ENCODE data around the gene SYCP2L.
"Not testable (repeated sequence)": the region's sequence is repeated elsewhere in the genome, so short reads cannot be mapped to it uniquely, and the experiment has no call there.

SYCP2L gene

GRCh38 chr6:10847684-10848083 lies 39.2 kb upstream of the SYCP2L start:
- H3K4me3 ChIP-seq (ENCODE audit: low read depth, low read length): no peak overlapping the region
- in situ Hi-C loops (cut with HindIII; ENCODE audit: low pct_ligation_motif_present, low sequenced_read_pairs): no loop called here
- no peaks in the 10 kb centered on the region for H3K36me3 ChIP-seq (replicated peaks)
- no peak overlapping the region for H3K27ac ChIP-seq
- no peak for TF ChIP-seq CTCF (IDR thresholded peaks at IDR 0.05; ENCODE audit: low read depth, low read length, missing control alignments)
- no peak for DNase-seq
- no peaks in the 10 kb centered on the region for H3K27me3 ChIP-seq (replicated peaks)

GRCh38 chr6:10849901-10850300 lies 37.0 kb upstream of the SYCP2L start:
- TF ChIP-seq CTCF (IDR thresholded peaks at IDR 0.05; ENCODE audit: low read depth, low read length, missing control alignments): no peak
- Histone ChIP-seq H3K27me3 (replicated peaks) (no peaks in the 10 kb centered on the region), H3K36me3 (replicated peaks) (no peaks in the 10 kb centered on the region), H3K4me3 (ENCODE audit: low read depth, low read length) (no peak overlapping the region), H3K27ac (no peak overlapping the region)
- in situ Hi-C loops (cut with HindIII; ENCODE audit: low pct_ligation_motif_present, low sequenced_read_pairs): no loop called here
- no peak for DNase-seq

- H3K27ac ChIP-seq: no peak overlapping the region
- no peak for DNase-seq
- no peaks in the 10 kb centered on the region for H3K36me3 ChIP-seq (replicated peaks)
- no peak for TF ChIP-seq CTCF (IDR thresholded peaks at IDR 0.05; ENCODE audit: low read depth, low read length, missing control alignments)
- H3K4me3 ChIP-seq (ENCODE audit: low read depth, low read length): no peak overlapping the region
- in situ Hi-C loops (cut with HindIII; ENCODE audit: low pct_ligation_motif_present, low sequenced_read_pairs): no loop called here
- no peaks in the 10 kb centered on the region for H3K27me3 ChIP-seq (replicated peaks)
Measured at GRCh38 chr6:10850728-10851127, 36.1 kb upstream of the SYCP2L start.

- in situ Hi-C loops (cut with HindIII; ENCODE audit: low pct_ligation_motif_present, low sequenced_read_pairs): no loop called here
- H3K27me3 ChIP-seq (replicated peaks): no peaks in the 10 kb centered on the region
- no peak for TF ChIP-seq CTCF (IDR thresholded peaks at IDR 0.05; ENCODE audit: low read depth, low read length, missing control alignments)
- no peak for DNase-seq
- H3K4me3 ChIP-seq (ENCODE audit: low read depth, low read length): no peak overlapping the region
- H3K36me3 ChIP-seq (replicated peaks): no peaks in the 10 kb centered on the region
- no peak overlapping the region for H3K27ac ChIP-seq
Measured at GRCh38 chr6:10852361-10852960, 34.4 kb upstream of the SYCP2L start.

- H3K4me3 ChIP-seq (ENCODE audit: low read depth, low read length); in situ Hi-C loops (cut with HindIII; ENCODE audit: low pct_ligation_motif_present, low sequenced_read_pairs); DNase-seq; H3K27ac ChIP-seq; H3K27me3 ChIP-seq (replicated peaks); H3K36me3 ChIP-seq (replicated peaks): not testable (repeated sequence)
Measured at GRCh38 chr6:10853849-10854300, 33.0 kb upstream of the SYCP2L start.

GRCh38 chr6:10854922-10855632 lies 31.8 kb upstream of the SYCP2L start:
- Histone ChIP-seq H3K27ac (no peak overlapping the region), H3K27me3 (replicated peaks) (no peaks in the 10 kb centered on the region), H3K36me3 (replicated peaks) (no peaks in the 10 kb centered on the region), H3K4me3 (ENCODE audit: low read depth, low read length) (no peak overlapping the region)
- no peak for DNase-seq
- TF ChIP-seq CTCF (IDR thresholded peaks at IDR 0.05; ENCODE audit: low read depth, low read length, missing control alignments): no peak
- in situ Hi-C loops (cut with HindIII; ENCODE audit: low pct_ligation_motif_present, low sequenced_read_pairs): no loop called here
